ENCODE data around the gene CDH23. TPM values are rescaled to one million over a fixed set of nuclear protein-coding genes. Genes with fewer than 3 reads are reported as not detected.

The CDH23 gene
- total and polyA plus RNA-seq, 9 of the 15 experiments (the other 6 are each of a cell fraction or from before 2014, with no cell fraction given) = 0.18 to 1.2 (median 0.47) TPM

DNA sequence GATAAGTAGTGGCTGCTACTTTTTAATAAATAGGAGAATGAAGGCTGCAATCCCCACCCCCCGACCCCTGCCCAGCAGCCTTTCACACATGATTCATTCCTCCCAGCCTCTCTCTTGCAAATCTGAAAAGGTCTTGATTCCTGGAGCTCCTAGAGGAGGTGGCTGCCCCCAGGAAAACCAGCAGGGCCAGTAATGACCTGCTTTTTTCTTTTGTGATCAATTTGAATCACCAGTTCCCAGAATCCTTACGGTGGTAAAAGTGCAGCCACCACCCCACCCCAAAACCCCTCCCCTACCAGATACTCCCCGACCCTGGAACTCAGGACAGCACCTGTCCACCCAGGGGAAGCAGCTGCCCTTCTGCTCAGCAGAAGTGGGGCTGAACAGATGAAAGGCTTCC is 213.9 kb downstream of the CDH23 start:
- Histone ChIP-seq H3K9me1 (ENCODE audit: control insufficient read depth, insufficient read depth, low read length) (no peaks in the 10 kb centered on the region), H3K4me2 (ENCODE audit: insufficient read depth, low read length) (no peak overlapping the region), H3K4me1 (replicated peaks in 1 of 2; ENCODE audit: control insufficient read depth in 2 of 2, insufficient read depth in 2 of 2, low read length in 2 of 2) (peaks cover 16 to 25% of the 10 kb centered on the region in 2 experiments), H3K4me3 (no peak overlapping the region), H4K20me1 (replicated peaks; ENCODE audit: control insufficient read depth, insufficient read depth, low read length) (no peaks in the 10 kb centered on the region), H3K79me2 (ENCODE audit: control insufficient read depth, insufficient read depth, low read length) (no peaks in the 10 kb centered on the region), H3K9me3 (replicated peaks; ENCODE audit: control insufficient read depth, insufficient read depth, low read depth, low read length) (no peaks in the 10 kb centered on the region), H3K27ac (ENCODE audit: extremely low read depth, low read depth, low read length) (no peak overlapping the region), H3K36me3 (ENCODE audit: control insufficient read depth, insufficient read depth, low read length) (no peaks in the 10 kb centered on the region), H3K9ac (ENCODE audit: insufficient read depth in 1 of 2, low read depth in 2 of 2, low read length in 2 of 2) (no peak overlapping the region), H3K27me3 (ENCODE audit: control insufficient read depth in 2 of 2, insufficient read depth in 2 of 2, low read length in 2 of 2) (no peaks in the 10 kb centered on the region), H2AFZ (ENCODE audit: low read depth, low read length) (no peak overlapping the region)
- no peak for TF ChIP-seq ZC3H4 (CRISPR knock-in tag; IDR thresholded peaks at IDR 0.05; ENCODE audit: borderline replicate concordance)
- TF ChIP-seq, protein P1, sequence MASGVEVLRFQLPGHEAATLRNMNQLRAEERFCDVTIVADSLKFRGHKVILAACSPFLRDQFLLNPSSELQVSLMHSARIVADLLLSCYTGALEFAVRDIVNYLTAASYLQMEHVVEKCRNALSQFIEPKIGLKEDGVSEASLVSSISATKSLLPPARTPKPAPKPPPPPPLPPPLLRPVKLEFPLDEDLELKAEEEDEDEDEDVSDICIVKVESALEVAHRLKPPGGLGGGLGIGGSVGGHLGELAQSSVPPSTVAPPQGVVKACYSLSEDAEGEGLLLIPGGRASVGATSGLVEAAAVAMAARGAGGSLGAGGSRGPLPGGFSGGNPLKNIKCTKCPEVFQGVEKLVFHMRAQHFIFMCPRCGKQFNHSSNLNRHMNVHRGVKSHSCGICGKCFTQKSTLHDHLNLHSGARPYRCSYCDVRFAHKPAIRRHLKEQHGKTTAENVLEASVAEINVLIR (CRISPR knock-in tag; IDR thresholded peaks at IDR 0.05) = no peak
- TF ChIP-seq, protein P2, sequence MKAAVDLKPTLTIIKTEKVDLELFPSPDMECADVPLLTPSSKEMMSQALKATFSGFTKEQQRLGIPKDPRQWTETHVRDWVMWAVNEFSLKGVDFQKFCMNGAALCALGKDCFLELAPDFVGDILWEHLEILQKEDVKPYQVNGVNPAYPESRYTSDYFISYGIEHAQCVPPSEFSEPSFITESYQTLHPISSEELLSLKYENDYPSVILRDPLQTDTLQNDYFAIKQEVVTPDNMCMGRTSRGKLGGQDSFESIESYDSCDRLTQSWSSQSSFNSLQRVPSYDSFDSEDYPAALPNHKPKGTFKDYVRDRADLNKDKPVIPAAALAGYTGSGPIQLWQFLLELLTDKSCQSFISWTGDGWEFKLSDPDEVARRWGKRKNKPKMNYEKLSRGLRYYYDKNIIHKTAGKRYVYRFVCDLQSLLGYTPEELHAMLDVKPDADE (conservative IDR thresholded peaks at IDR 0.05; ENCODE audit: control insufficient read depth, low read depth, low read length) = no peak
- TF ChIP-seq, protein P3, sequence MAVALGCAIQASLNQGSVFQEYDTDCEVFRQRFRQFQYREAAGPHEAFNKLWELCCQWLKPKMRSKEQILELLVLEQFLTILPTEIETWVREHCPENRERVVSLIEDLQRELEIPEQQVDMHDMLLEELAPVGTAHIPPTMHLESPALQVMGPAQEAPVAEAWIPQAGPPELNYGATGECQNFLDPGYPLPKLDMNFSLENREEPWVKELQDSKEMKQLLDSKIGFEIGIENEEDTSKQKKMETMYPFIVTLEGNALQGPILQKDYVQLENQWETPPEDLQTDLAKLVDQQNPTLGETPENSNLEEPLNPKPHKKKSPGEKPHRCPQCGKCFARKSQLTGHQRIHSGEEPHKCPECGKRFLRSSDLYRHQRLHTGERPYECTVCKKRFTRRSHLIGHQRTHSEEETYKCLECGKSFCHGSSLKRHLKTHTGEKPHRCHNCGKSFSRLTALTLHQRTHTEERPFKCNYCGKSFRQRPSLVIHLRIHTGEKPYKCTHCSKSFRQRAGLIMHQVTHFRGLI (CRISPR knock-in tag; IDR thresholded peaks at IDR 0.05) = no peak
- TF ChIP-seq SRSF1 (IDR thresholded peaks at IDR 0.05; ENCODE audit: low read depth, low read length) = no peak
- TF ChIP-seq, protein P4, sequence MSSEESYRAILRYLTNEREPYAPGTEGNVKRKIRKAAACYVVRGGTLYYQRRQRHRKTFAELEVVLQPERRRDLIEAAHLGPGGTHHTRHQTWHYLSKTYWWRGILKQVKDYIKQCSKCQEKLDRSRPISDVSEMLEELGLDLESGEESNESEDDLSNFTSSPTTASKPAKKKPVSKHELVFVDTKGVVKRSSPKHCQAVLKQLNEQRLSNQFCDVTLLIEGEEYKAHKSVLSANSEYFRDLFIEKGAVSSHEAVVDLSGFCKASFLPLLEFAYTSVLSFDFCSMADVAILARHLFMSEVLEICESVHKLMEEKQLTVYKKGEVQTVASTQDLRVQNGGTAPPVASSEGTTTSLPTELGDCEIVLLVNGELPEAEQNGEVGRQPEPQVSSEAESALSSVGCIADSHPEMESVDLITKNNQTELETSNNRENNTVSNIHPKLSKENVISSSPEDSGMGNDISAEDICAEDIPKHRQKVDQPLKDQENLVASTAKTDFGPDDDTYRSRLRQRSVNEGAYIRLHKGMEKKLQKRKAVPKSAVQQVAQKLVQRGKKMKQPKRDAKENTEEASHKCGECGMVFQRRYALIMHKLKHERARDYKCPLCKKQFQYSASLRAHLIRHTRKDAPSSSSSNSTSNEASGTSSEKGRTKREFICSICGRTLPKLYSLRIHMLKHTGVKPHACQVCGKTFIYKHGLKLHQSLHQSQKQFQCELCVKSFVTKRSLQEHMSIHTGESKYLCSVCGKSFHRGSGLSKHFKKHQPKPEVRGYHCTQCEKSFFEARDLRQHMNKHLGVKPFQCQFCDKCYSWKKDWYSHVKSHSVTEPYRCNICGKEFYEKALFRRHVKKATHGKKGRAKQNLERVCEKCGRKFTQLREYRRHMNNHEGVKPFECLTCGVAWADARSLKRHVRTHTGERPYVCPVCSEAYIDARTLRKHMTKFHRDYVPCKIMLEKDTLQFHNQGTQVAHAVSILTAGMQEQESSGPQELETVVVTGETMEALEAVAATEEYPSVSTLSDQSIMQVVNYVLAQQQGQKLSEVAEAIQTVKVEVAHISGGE (CRISPR knock-in tag; IDR thresholded peaks at IDR 0.05) = no peak
- no peak for TF ChIP-seq FOSL1 (tag; conservative IDR thresholded peaks at IDR 0.05)
- no peak for TF ChIP-seq SIN3B (IDR thresholded peaks at IDR 0.05; ENCODE audit: low read depth)
- TF ChIP-seq NR4A1 (CRISPR knock-in tag; IDR thresholded peaks at IDR 0.05) = no peak
- TF ChIP-seq NR4A1 (tag; IDR thresholded peaks at IDR 0.05) = no peak
- no peak for TF ChIP-seq RBBP5 (IDR thresholded peaks at IDR 0.05; ENCODE audit: borderline replicate concordance, insufficient read depth, low read length, poor library complexity, severe bottlenecking)
- no peak for TF ChIP-seq PHB (CRISPR knock-in tag; IDR thresholded peaks at IDR 0.05)
- FAIRE-seq = no peak
- ATAC-seq = no peak
- BruUV-seq (replicated peaks) = no TSS peak
- ChIA-PET POLR2A (no interaction called here), CTCF (ENCODE audit: low intra/inter-chr PET ratio) (no interaction called here)
- intact Hi-C loops (cut with micrococcal nuclease) = loop anchor here (5.0 kb wide), 1 partner anchor 37 kb away; no protein-coding TSS in a partner anchor
- 43% methylated on average over 3 of the region's 3 CpGs for WGBS (ENCODE audit: insufficient coverage, low coverage, missing lambda C conversion rate)
- no peak for DNase-seq (ENCODE audit: extremely low read depth in 1 of 4, low spot score in 3 of 4)
- in situ Hi-C loops (cut with MboI) = no loop called here
